GM21423 (cell line): Measurements from ENCODE around the gene LY6G6D.

ENCODE experiments used
- ATAC-seq: cut with Tn5 transposase; IDR thresholded peaks from one replicate; pipeline ENCODE4 v1.9.1; 2021; ENCODE audit warnings: mild to moderate bottlenecking, moderate library complexity; ENCODE audit not compliant: unreplicated experiment

LY6G6D gene

DNA sequence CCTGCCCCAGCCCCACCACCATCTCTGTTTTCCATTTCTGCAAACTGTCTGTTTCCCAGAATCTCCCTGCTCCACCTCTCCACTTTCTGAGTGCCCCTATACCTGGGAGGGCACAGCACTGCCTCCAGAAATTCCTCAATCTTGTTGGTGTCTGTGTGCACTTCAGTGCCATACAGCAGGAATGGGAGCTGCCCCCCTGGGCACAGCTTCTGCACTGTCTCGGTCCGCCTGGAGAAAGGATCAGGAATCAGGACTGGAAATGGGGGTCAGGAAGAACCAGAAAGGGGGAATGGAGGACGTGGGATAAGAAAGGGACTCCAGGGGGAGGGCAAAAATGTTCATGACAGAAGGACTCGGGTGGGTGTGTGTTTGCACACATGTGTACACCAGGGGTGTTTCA lies 18.6 kb downstream of the LY6G6D start:
- no peak for ATAC-seq

DNA sequence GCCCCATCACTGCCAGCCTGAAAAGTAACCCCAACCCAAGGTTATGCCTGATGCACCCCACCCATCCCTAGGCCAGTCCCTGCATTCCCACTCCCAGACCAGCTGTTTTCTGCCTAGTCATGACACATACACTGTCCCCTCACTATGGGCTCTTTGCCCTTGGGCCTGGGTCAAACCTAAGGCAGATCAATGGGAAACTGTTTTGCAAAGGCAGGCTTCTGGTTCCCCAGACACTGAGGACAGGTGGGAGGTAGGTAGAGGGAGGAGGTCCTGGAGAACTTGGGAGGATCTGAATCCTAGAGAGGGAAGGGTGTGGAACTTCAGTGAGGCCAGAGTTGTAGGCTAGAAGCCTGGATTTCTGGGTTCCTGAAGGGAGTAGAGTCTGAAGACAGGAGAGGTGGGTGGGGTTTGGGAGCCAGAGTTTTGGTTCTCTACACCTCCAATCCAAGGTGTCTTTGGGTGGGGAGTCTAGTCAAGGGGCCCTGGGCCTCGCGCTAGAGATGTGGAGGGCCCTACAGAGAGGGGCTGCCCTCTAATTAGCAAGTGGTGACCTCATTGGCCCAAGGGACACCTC lies 19.2 kb downstream of the LY6G6D start:
- no peak for ATAC-seq

DNA sequence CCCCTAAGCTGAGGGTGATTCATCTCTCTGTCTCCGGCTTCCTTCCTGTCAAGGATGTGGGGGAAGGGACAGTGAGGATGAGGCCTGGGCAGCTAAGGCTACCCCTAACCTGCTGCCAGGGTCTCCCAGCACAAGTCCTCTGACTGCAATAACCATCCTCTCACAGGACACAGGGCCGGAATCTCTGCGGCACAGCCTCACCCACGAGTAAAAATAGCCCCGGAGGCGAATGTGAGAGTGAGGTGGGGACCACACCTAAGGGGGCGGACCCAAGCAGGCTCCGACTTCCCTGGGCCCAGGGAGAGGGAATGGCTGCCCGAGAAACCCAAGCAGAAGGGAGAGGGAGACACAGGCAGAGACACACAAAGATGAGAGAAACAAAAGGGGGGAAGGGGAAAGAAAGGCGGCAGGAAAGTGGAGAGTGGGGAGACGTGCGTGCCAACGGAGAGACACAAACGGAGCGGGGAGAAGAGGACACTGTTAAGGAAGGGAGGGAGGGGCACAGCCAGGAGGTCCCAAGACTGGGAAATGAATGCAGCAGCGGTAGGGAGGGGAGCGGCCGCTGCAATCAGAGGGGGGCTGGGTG lies 19.8 kb downstream of the LY6G6D start:
- peak; percentile 30 for ATAC-seq

DNA sequence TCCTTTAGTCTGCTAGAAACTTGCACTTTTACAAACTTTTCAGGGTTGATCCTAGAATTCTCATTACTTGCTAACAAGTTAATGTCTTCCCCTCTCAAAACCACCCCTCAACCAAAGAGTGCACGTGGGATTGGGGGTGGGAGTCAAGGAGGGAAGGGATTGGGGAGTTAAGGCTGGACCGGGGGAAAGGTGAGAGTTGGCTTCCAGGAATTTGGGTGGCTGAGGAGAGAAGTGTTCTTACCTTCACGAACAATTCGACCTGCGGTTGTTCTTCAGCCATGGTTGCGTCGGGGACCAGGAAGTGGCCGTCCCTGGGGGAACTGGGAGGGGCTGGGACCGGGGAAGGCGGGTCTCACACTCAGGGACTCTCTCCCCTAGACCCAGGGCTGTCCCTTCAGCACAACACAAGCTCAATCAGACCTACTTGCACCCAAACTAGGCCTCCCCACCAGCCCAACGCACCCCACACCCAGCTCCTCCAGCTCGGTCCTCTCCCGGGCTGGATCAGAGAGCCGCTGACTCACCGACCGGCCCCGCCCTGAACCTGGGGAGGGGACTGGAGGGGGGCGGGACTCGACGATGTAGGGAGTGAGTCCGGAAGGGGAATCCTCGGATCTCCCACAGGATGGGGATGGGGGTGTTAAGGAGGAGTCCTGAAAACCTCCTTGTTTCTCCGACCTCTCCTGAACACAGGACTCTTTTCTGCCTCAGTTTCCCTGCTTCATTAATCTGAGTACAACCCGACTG lies 21.0 kb downstream of the LY6G6D start, which contains the start of gene CLIC1:
CLIC1 (minus strand) TSS at position 510 of the 747 bp plus-strand sequence; CDS start at position 280, 230 bp downstream.
- ATAC-seq = no peak

DNA sequence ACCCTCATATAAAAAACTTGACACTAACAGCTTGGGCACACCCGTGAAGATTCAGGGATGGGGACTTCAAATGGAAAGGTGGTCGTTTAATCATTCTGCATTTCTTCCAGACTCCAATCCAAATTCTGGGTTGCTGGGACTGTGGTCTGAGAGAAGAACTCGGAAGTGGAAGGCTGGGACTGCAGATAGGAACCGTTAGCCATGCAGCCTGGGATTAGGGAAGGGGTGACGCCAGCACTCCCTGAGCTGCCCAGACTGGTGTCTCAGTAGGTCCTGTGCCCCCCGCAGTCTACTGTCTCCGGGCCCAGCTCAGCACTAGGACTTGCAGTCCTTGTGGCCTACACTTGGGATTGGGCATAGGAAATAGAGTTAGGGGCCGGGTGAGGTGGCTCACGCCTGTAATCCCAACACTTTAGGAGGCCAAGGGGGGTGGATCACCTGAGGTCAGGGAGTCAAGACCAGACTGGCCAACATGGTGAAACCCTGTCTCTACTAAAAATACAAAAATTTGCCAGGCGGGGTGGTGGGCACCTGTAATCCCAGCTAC lies 21.7 kb downstream of the LY6G6D start:
- no peak for ATAC-seq

DNA sequence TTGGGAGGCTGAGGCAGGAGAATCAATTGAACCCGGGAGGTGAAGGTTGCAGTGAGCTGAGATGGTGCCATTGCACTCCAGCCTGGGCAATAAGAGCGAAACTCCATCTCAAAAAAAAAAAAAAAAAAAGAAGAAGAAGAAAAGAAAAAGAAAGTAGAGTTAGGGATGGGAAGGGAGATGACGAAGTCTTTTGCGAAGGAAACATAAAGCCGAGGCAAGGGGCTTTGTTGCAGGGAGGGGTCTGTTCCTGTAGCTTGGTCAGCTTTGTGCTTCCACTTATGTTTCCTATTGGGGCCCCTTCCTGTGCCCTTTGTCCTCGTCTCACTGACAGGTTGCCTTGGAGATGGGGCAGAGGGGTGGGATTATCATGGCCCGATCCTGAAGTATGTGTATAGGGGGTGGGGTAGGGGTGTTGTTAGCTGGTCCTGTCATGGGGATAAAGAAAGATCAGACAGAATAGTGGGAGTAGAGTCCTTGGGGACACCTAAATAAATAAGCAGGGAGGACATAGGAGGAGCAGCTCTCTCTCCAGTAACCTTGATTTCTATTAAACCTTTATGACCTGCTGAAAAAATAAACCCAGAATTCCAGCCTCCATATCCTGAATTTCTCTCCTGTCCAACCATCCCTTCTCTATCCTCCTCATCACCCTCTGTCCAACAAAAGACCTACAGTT lies 22.3 kb downstream of the LY6G6D start:
- ATAC-seq = no peak

DNA sequence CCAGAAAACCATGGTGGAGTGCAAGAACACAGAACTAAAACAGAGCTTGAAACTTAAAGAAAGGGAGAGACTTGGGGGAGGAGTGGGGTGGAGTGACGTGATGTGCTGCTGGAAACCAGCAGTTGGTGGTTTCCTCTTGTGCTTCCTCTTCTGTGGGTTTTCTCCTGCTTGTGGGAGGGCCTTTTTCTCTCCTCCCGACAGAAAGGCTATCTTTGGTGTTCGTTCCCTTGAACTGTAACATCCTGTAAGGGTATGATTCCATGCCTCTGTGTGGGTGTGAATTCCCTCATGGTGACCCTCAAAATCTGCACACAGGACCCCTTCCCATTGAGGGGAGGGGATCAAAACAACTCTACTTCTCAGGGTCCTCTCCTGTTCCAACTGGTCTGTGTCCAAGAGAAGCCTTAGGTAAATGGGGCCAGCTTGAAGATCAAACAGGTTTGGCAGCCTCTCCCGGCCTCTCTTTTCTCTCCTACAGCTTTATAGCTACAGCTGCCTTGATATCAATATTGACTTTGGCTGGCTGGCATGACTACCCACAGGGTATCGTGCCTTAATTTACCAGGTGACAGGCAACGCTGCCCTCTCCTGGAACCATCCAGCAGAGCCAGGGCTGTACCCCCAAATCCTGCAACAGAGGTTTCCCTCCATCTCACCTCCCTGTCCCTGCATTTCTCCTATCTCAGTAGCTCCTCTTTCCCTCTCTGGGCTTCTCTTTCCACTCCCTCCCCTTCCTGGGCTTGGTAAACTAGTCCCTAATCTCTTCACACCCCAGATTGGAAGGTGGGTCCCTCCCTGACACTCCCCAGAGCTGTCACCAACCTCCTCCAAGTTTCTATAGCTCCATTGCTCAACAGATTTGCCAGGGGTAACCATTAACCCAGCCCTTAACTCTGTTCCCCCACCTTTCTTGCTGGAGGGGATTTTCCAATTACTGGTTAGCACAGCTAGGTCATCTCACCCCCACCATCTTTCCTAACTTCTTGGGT lies 23.1 kb downstream of the LY6G6D start:
- ATAC-seq = no peak

DNA sequence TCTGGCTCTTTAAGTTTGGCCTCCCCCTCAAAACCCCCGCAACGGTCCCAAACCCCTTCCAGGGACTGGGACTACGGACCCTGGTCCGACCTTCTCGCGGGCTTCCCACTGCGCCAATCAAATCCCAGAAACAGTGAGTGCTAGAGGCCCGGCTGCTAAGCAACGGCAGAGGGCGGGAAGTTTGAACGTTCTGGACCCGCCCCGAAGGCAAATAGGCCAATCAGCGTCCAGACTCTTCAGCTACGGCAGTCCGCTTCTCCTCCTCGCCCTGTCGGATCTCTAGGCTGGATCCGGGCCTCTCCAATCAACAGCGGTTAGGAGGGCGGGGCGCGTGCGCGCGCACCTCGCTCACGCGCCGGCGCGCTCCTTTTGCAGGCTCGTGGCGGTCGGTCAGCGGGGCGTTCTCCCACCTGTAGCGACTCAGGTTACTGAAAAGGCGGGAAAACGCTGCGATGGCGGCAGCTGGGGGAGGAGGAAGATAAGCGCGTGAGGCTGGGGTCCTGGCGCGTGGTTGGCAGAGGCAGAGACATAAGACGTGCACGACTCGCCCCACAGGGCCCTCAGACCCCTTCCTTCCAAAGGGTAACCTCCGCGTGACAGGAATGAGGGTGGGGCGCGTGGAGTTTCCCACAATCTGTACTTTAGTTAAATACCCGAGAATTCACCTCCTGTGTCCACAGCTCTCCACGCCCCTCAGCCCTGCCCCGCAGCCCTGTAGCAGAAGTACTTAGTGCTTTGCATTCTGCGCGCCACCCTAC lies 24.7 kb downstream of the LY6G6D start, which contains the start of gene MSH5:
MSH5 (plus strand) TSS at position 367 of the 758 bp plus-strand sequence. CDS start 462 bp downstream, outside the sequence.
- ATAC-seq = peak; percentile 69

DNA sequence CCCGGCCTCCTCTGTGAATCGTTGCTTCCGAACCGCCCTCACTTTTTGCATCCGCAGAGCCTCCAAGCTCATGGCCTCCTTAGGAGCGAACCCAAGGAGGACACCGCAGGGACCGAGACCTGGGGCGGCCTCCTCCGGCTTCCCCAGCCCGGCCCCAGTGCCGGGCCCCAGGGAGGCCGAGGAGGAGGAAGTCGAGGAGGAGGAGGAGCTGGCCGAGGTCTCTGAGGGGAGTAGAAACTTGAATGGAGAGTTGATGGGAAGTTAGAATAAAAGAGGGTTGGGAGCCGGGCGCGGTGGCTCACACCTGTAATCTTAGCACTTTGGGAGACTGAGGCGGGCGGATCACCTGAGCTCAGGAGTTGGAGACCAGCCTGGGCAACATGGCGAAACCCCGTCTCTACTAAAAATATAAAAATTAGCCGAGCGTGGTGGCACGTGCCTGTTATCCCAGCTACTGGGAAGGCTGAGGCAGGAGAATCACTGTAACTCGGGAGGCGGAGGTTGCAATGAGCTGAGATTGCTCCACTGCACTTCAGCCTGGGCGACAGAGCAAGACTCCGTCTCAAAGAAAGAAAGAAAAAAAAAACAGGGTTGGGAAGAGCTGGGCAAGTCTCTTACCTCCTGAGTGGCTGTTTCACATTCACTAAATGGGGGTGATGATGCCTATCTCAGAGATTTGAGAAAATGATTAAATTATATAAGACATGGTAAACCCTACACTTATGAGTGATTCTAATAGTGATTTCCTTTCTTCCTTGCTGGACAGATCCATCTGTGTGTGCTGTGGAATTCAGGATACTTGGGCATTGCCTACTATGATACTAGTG lies 25.5 kb downstream of the LY6G6D start:
- no peak for ATAC-seq

DNA sequence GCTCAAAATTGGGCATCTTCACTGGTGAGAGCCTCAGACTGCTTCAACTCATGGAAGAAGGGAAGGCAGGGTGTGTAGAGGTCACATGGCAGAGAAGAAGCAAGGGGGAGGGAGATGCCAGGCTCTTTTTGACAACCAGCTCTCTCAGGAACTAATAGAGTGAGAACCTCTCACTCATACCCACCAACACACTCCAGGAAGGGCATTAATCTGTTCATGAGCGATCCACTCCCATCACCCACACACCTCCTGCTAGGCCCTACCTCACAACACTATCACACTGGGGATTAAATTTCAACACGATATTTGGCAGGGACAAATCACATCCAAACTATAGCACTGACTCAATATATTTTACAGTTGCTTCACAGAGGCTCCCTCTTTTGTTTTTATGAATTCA lies 26.7 kb downstream of the LY6G6D start:
- no peak for ATAC-seq

DNA sequence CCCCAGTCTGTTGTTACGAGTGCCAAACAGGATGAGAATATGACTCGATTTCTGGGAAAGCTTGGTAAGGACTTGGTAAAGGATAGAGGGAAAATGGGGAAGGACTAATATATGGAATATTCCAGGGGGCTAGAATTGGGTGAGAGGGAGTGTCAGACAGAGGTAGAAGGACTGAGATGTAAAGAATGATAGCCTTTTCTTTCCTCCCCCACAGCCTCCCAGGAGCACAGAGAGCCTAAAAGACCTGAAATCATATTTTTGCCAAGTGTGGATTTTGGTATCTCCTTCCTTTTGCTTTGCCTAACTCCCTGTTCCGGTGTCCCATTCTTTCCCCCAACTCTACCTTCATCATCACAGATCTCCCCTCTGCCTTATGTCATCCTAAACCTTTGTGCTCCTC lies 27.7 kb downstream of the LY6G6D start:
- no peak for ATAC-seq

DNA sequence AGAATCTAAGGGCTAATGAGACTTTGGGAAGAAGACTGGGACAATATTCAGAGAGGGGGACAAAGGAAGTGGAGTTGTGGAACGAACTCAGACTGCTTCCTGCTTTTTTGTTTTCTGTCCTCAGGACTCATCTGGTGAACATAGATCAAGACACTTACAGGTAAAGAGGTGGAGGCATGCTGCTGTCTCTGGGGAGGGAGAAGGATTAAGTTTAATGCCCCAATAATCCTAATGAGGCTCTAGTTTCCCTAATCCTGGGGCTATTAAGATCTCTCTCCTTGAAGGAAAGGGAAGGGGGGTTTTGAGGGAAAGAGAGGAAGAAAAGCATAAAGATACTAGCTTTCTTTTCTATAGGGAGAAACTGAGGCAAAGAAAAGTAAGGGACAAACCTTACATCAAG lies 29.3 kb downstream of the LY6G6D start:
- ATAC-seq = no peak

DNA sequence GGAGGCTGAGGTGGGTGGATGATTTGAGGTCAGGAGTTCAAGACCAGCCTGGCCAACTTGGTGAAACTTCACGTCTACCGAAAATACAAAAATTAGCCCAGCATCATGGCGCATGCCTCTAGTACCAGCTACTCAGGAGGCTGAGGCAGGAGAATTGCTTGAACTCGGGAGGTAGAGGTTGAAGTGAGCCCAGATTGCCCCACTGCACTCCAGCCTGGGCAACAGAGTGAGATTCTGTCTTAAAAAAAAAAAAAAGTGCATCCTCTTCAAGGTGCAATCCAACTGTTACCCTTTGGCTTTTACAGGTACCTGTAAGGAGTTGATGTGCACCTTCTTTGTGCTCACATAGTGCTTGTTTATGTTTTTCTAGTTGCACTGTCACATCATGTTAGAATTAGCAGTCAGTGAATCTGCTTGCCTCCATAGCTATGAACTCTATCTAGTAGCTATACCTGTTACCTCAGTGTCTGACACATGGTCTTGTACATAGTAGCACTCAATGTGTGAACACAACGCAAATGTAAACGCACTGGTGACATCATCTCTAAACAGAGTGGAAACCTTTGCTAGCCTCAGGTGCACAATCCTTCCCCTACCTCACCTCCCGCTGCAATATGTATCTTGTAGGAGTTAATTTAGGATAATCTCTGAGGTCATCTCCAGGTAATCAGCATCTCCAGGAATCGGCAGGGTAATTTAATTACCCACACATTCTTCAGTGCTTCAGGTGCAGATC lies 34.3 kb downstream of the LY6G6D start:
- ATAC-seq = no peak

DNA sequence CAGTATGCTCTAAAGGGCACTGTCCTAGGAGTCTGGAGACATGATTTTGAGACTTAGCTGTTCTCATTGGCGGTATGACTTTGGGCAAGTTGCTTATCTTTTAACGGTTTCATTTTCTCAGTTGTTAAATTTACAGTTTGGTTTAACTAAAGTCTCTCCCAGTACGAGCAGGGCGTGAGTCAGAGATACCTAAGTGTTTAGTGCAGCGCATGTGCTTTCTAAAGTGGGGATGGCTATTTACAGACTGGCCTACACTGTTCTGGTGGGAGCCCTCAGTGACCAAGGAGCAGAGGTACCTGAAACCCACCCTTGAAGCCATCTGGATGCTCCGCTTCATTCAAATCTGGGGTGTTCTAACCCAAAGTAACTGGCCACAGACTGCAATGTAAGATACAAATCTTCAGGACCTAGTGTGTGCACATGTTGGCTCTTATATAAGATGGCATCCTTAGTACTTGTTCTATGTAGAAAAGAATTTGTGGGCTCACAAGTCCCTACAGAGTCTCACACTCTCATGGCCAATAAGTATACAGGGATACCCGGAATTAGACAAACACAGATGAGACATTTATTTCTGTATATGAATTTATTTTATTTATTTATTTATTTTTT lies 35.4 kb downstream of the LY6G6D start:
- no peak for ATAC-seq

DNA sequence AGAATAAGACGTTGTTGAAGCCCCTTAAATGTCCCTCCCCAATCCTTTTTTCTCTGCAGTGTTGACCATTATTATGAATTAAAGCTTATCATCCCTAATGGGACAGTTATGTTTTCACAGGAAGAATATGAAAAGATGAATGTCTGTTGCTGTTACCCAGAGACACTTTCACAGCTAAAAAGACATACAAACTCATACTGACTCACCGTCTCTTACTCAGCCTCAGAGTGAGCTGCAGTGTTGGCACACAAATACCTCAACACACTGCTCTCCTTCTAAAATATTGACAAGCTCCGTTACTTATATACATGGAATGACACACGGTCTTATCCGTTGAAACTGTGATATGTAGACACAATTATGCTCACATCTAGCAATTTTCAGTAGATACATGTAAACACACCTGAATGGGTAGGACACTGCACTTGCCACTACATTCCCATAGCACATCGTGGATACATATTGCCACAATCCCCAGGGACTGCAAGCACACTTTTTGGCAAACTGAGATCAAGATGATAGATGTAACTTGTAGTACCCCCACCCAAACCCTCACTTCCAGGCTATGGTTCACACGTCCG lies 37.7 kb downstream of the LY6G6D start:
- no peak for ATAC-seq

DNA sequence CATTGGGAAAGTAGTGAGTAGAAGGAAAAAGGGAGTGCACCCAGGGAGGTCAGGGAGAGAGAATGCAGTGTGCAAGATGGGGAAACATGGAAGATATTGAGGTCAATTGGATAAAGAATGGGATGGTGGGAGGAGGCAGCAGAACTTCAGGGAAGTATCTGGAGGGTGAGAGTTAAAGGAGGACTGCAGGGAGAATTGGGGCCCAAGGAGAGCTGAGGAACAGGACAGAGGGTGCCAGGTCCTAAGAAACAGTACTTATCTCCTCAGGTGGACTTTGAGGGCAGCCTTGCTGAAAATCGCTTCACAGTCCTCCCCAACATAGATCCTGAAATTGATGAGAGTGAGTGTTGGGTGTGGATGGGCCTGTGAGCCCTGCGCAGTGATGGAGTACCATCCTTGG lies 43.1 kb downstream of the LY6G6D start:
- ATAC-seq = no peak

DNA sequence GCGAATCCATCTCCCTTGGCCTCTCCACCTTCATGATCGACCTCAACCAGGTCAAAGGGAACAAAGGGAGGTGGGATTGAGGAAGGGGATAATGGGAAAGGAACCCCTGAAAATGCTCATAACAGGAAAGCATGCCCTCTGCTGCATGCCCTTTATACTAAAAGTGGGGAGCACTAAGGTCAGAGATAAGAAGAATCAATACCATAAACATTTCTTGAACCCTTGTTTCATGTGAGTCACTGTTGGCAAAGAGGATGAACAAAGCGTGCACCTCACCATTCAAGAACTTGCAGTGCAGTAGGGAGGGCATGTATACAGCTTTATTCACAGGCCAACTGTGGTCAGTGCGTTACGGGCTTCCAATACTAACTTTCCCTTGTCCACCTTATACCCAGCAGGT lies 45.6 kb downstream of the LY6G6D start:
- ATAC-seq = no peak
